H1 (cell line): Measurements from ENCODE around the gene VAPA. TPM values are rescaled to one million over a fixed set of nuclear protein-coding genes. Genes with fewer than 3 reads are reported as not detected.

ENCODE experiments used
- KDM4A ChIP-seq: IDR thresholded peaks from one replicate; pipeline ENCODE4 v1.7.1; 2012; ENCODE audit warnings: low read depth, mild to moderate bottlenecking, moderate library complexity, low read length, inconsistent platforms; ENCODE audit not compliant: severe bottlenecking
- PHF8 ChIP-seq: fragments of 200-600 bp; sonication (generic); conservative IDR thresholded peaks from 2 replicates; pipeline ENCODE4 v1.7.1; 2012; ENCODE audit warnings: low read depth, mild to moderate bottlenecking, inconsistent platforms, low read length, moderate library complexity
- POU5F1 ChIP-seq: IDR thresholded peaks from 2 replicates; pipeline ENCODE4 v1.6.1; 2011; ENCODE audit warnings: low read depth, mild to moderate bottlenecking, low read length, moderate library complexity
- polyA plus RNA-seq, 7 experiments: library from polyadenylated mRNA; depleted of rRNA in 3 of 7; stranded (reverse) in 5 of 7; unstranded in 2 of 7; fragments of >200 nt in 5 of 7; fragments of 200-250 nt in 2 of 7; gene quantifications; 1 replicate in 5 of 7; 2 replicates in 1 of 7; 4 replicates in 1 of 7; pipeline versions ENCODE4 v1.2.1 to v1.2.3, GENCODE V29; 2011 to 2013; ENCODE audit warnings: missing spikeins in 2 of 7, mixed read lengths in 2 of 7
- total RNA-seq: library from RNA; stranded (reverse); fragmentation: NEBNext Ultra II Directional; extraction: Animal tissue kit (Norgen Biotek cat#: 25700); gene quantifications from 2 replicates; pipeline ENCODE4 v1.2.1, GENCODE V29; 2021

The VAPA gene
- total and polyA plus RNA-seq, 2 of the 8 experiments (the other 6 are each of a cell fraction or from before 2014, with no cell fraction given): 79.7 to 130 TPM

- TF ChIP-seq KDM4A (no peak), POU5F1 (no peak), PHF8 (no peak)
These were observed 12.0 kb downstream of the VAPA start (continued) for GRCh38 chr18:9925795-9926194.
